Neural crest cell (in vitro differentiated cells): ENCODE data around the gene LRRC15. TPM values are rescaled to one million over a fixed set of nuclear protein-coding genes. Genes with fewer than 3 reads are reported as not detected.

Experiments used
- DNase-seq: peaks from one replicate; pipeline ENCODE4 v3.0.0; 2021; ENCODE audit warnings: low read depth, mixed read lengths, low spot score
- H3K27ac Mint-ChIP-seq: one replicate; pipeline ENCODE4 v1.8.0; 2021; ENCODE audit warnings: mild to moderate bottlenecking, mixed read lengths; ENCODE audit not compliant: unreplicated experiment
- H3K27me3 Mint-ChIP-seq: 2 replicates; pipeline ENCODE4 v1.8.0; 2021; ENCODE audit warnings: low read depth, mild to moderate bottlenecking, mixed read lengths
- H3K36me3 Mint-ChIP-seq: 2 replicates; pipeline ENCODE4 v1.8.0; 2021; ENCODE audit warnings: low read depth, mild to moderate bottlenecking, mixed read lengths
- H3K4me1 Mint-ChIP-seq: 2 replicates; pipeline ENCODE4 v1.8.0; 2021; ENCODE audit warnings: mixed read lengths
- H3K4me3 Mint-ChIP-seq: one replicate; pipeline ENCODE4 v1.8.0; 2021; ENCODE audit warnings: mild to moderate bottlenecking, mixed read lengths
- H3K9me3 Mint-ChIP-seq: 2 replicates; pipeline ENCODE4 v1.8.0; 2021; ENCODE audit warnings: mixed read lengths
- total RNA-seq: library from RNA; stranded (reverse); gene quantifications from 2 replicates; pipeline ENCODE4 v1.2.1, GENCODE V29; 2021
- TF ChIP-seq, protein P1 (sequence below): fragments of 200-600 bp; sonication (generic); conservative IDR thresholded peaks from 2 replicates; pipeline ENCODE4 v1.5.0; 2021; ENCODE audit warnings: antibody characterized with exemption, mild to moderate bottlenecking

Gene LRRC15
- total RNA-seq, 1 donor from 2014 or later = not detected

DNA sequence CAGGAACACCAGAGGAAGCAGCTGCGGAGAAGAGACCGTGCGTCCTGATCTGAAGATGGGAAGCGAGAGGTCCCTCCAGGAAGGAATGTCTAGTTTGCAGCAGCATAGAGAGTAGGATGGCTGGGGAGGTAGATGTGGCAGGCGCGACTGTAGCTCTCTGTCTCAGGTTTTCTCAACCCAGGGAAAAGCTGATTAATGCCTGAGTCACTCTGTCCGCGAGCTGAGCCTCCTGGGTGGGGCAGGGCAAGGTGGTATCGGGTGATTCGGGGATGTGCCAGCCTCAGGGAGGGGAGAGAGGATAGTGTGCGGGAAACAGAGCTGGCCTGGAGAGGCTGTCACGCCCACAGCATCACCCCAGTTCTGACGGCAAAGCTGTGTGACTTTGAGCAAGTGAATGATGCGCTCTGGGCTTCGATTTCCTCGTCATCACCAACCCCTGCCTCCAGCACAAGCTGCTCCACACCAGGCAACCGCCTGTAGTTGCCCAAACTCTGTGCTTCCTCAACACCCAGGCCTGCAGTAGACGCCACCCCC is 46.8 kb downstream of the LRRC15 start:
- no peak overlapping the region for H3K4me3 Mint-ChIP-seq
- no peak for DNase-seq

DNA sequence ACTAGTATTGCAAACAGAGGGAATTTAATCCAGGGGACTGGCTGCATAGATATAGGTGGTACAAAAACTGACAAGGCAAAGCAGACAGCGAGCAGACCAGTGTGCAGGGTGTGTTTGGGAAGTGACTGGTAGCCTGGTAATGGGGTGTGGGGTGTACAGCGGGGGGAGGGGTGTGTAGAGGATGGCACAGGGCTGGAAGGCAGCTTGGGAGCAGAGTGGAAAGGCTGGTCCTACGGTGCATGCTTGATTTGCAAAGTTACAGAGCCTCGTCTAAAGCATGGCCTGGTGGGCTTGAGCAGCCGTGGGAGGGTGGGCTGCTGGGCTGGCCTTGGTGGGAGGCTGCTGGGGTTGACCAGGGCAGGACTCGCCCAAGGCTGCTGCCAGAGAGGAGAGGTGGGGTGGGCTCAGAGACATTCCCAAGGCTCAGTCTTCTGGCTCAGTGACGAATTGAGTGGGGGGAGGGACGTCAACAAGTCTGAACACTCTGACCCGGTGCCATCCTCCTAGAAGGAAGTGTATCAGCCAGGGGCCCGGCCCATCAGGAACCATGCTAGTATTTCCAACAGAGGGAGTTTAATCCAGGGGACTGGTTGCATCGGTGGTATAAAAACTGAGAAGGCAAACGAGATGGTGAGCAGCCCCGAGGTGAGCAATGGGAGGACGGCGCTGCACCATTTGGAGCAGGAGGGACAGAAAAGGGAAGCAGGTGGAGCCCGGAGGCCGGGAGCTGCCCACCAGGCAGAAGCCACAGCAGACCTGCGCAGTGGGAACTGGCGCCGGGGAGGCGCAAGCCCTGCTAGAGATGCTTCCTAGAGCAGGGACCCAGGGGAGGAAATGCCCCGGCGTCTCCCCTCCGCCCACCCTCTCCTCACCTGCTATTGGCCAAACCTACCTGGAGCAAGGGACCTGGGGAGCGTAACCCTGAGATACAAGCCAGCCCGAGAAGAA is 47.6 kb downstream of the LRRC15 start:
- Mint-ChIP-seq H3K27me3 (peaks cover 54% of the 10 kb centered on the region), H3K4me3 (no peak overlapping the region), H3K36me3 (peaks cover 4% of the 10 kb centered on the region), H3K27ac (no peak overlapping the region), H3K4me1 (peaks cover 4% of the 10 kb centered on the region), H3K9me3 (peaks cover 7% of the 10 kb centered on the region)
- TF ChIP-seq, protein P1, sequence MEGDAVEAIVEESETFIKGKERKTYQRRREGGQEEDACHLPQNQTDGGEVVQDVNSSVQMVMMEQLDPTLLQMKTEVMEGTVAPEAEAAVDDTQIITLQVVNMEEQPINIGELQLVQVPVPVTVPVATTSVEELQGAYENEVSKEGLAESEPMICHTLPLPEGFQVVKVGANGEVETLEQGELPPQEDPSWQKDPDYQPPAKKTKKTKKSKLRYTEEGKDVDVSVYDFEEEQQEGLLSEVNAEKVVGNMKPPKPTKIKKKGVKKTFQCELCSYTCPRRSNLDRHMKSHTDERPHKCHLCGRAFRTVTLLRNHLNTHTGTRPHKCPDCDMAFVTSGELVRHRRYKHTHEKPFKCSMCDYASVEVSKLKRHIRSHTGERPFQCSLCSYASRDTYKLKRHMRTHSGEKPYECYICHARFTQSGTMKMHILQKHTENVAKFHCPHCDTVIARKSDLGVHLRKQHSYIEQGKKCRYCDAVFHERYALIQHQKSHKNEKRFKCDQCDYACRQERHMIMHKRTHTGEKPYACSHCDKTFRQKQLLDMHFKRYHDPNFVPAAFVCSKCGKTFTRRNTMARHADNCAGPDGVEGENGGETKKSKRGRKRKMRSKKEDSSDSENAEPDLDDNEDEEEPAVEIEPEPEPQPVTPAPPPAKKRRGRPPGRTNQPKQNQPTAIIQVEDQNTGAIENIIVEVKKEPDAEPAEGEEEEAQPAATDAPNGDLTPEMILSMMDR = no peak
- DNase-seq = no peak

More for the DNA sequence above, 46.8 kb downstream of the LRRC15 start:
- Mint-ChIP-seq H3K36me3 (peaks cover 4% of the 10 kb centered on the region), H3K27me3 (peaks cover 46% of the 10 kb centered on the region), H3K4me1 (peaks cover 4% of the 10 kb centered on the region), H3K27ac (no peak overlapping the region), H3K9me3 (peaks cover 7% of the 10 kb centered on the region)
- TF ChIP-seq, protein P1 = no peak

DNA sequence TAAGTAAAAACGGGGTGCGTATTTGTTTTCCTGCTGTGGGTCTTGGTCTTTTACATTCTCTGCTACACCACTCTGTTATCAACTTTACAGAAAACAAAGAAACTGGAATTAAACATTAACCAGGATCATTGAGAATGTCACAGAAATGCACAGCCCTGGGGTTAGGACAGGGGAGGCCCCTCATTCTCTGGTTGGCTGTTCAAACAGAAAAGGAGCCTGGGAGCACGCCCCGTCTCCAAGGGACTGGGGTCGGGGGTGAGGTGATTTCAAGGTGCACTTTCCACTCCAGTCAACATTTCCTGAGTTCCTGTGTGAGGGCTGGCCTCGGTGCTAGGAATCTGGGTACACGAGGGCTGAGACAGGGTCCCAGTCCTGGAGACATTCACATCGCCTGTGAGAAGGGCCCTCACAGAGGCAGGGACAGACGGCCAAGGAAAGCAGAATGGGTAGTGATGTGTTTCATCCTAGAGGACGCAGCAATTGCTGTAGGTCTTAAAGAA is 48.7 kb downstream of the LRRC15 start:
- peaks cover 7% of the 10 kb centered on the region for H3K9me3 Mint-ChIP-seq
- DNase-seq = no peak
- H3K4me1 Mint-ChIP-seq = peaks cover 8% of the 10 kb centered on the region
- peaks cover 65% of the 10 kb centered on the region for H3K27me3 Mint-ChIP-seq
- TF ChIP-seq, protein P1 = no peak
- H3K36me3 Mint-ChIP-seq = peaks cover 4% of the 10 kb centered on the region
- H3K4me3 Mint-ChIP-seq = no peak overlapping the region
- H3K27ac Mint-ChIP-seq = no peak overlapping the region

DNA sequence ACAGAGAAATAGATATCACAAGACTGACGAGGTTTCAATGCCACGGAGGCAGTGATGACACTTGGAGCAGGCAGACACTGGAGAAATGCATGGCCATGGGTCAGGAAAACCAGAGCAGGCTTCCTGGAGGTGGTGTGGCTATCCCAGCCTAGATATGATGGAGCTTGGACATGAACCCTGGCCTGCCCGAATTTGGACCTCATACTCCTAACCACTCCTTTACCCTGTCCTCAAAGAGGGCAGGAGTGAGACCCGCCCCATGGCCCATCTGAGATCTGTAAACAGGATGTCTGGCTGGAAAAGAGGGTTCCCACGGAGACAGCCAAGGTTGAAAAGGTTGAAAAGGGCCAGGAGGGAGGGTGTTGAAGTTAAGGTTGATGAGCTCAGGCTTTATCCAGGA is 49.4 kb downstream of the LRRC15 start:
- no peak overlapping the region for H3K27ac Mint-ChIP-seq
- peaks cover 7% of the 10 kb centered on the region for H3K9me3 Mint-ChIP-seq
- peaks cover 71% of the 10 kb centered on the region for H3K27me3 Mint-ChIP-seq
- H3K36me3 Mint-ChIP-seq = peaks cover 4% of the 10 kb centered on the region
- no peak overlapping the region for H3K4me3 Mint-ChIP-seq
- DNase-seq = no peak
- H3K4me1 Mint-ChIP-seq = peaks cover 13% of the 10 kb centered on the region
- TF ChIP-seq, protein P1 = no peak

DNA sequence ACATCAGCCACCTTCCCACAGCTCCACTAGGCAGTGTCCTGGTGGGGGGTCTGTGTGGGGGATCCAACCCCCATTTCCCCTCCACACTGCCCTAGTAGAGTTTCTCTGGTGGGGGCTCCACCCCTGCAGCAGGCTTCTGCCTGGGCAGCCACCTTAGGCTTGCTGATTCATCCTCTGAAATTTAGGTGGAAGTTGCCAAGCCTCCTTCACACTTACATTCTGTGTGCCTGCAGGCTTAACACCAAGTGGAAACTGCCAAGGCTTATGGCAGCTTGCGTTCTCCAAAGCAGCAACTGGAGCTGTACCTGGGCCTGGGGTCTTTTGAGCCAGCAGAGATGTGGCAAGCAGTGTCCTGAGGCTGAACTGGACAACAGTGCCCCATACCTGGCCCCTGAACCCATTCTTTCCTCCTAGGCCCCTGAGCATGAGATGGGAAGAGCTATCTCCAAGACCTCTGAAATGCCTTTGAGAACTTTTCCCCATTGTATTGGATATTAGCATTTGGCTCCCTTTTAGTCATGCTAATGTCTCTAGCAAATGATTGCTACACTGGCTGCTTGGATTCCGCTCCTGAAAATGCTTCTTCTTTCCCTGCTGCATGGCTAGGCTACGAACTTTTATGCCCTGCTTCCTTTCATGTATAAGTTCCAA is 50.9 kb downstream of the LRRC15 start:
- no peak overlapping the region for H3K27ac Mint-ChIP-seq
- DNase-seq = no peak
- peaks cover 7% of the 10 kb centered on the region for H3K9me3 Mint-ChIP-seq
- peaks cover 4% of the 10 kb centered on the region for H3K36me3 Mint-ChIP-seq
- no peak overlapping the region for H3K4me3 Mint-ChIP-seq
- peaks cover 16% of the 10 kb centered on the region for H3K4me1 Mint-ChIP-seq
- H3K27me3 Mint-ChIP-seq = peaks cover 82% of the 10 kb centered on the region
- TF ChIP-seq, protein P1 = no peak
